HG03025 (cell line): ENCODE results near the gene PDCD1.

ENCODE experiments used
- ATAC-seq: cut with Tn5 transposase; IDR thresholded peaks from one replicate; pipeline ENCODE4 v1.9.1; 2021; ENCODE audit warnings: mild to moderate bottlenecking, moderate library complexity; ENCODE audit not compliant: unreplicated experiment, low FRiP score

PDCD1 gene

GRCh38 chr2:241854342-241855244 lies 4.1 kb downstream of the PDCD1 start:
- no peak for ATAC-seq

GRCh38 chr2:241853651-241854341 lies 4.9 kb downstream of the PDCD1 start:
- no peak for ATAC-seq

GRCh38 chr2:241852981-241853631 lies 5.6 kb downstream of the PDCD1 start:
- no peak for ATAC-seq

GRCh38 chr2:241852116-241852980 lies 6.3 kb downstream of the PDCD1 start:
- ATAC-seq: no peak

- ATAC-seq: no peak
Measured at GRCh38 chr2:241851325-241852115, 7.2 kb downstream of the PDCD1 start.

- ATAC-seq: no peak
Measured at GRCh38 chr2:241850544-241851324, 8.0 kb downstream of the PDCD1 start.

- no peak for ATAC-seq
Measured at GRCh38 chr2:241849616-241850543, 8.8 kb downstream of the PDCD1 start.

- no peak for ATAC-seq
Measured at GRCh38 chr2:241848761-241849615, 9.7 kb downstream of the PDCD1 start.

GRCh38 chr2:241846406-241846805 lies 12.3 kb downstream of the PDCD1 start:
- no peak for ATAC-seq

GRCh38 chr2:241844831-241845578 lies 13.7 kb downstream of the PDCD1 start:
- ATAC-seq: no peak

- no peak for ATAC-seq
Measured at GRCh38 chr2:241844066-241844728, 14.5 kb downstream of the PDCD1 start.

GRCh38 chr2:241843321-241844065 lies 15.2 kb downstream of the PDCD1 start:
- ATAC-seq: no peak

GRCh38 chr2:241842620-241843211 lies 16.0 kb downstream of the PDCD1 start:
- peak; percentile 50 for ATAC-seq

GRCh38 chr2:241842067-241842415 lies 16.7 kb downstream of the PDCD1 start:
- no peak for ATAC-seq
